IMR-90 (cell line): Measurements from ENCODE around the gene FRK. TPM values are rescaled to one million over a fixed set of nuclear protein-coding genes. Genes with fewer than 3 reads are reported as not detected.
"Not testable (repeated sequence)": the region's sequence is repeated elsewhere in the genome, so short reads cannot be mapped to it uniquely, and the experiment has no call there.

ENCODE experiments used
- ATAC-seq: fragments of 200-7000 bp; cut with Tn5 transposase; 2 replicates; pipeline ENCODE4 v1.9.1; 2020; ENCODE audit warnings: low read depth, mild to moderate bottlenecking, moderate library complexity
- BruUV-seq: library from RNA; stranded (reverse); fragments of 400-500 nt; replicated peaks from 2 replicates; lab custom pipeline; 2021; lab: Mats Ljungman, UMichigan
- CTCF ChIA-PET: fragments of 300-600 bp; formaldehyde crosslinking; extraction: SDS; loops from one replicate; lab custom pipeline; 2021; ENCODE audit warnings: antibody characterized with exemption; lab: Yijun Ruan, JAX
- POLR2A ChIA-PET: fragments of 300-600 bp; sonication (Branson Sonifier 250); formaldehyde crosslinking; loops from one replicate; lab custom pipeline; 2022; ENCODE audit warnings: antibody characterized with exemption; ENCODE audit not compliant: unreplicated experiment; lab: Charles Lee
- DNase-seq: peaks from one replicate; pipeline ENCODE4 v3.0.0; 2013
- H2AFZ ChIP-seq: replicated peaks from 2 replicates; pipeline ENCODE3; 2013; ENCODE audit warnings: low read length, mild to moderate bottlenecking; ENCODE audit not compliant: poor library complexity
- H2AK5ac ChIP-seq: 2 replicates; pipeline ENCODE4 v1.6.1; 2013; ENCODE audit warnings: low read depth, low read length, inconsistent platforms
- H2AK9ac ChIP-seq: replicated peaks from 2 replicates; pipeline ENCODE3; 2013; ENCODE audit warnings: mild to moderate bottlenecking, low read depth, low read length, moderate library complexity; ENCODE audit not compliant: poor library complexity
- H2BK120ac ChIP-seq: 2 replicates; pipeline ENCODE4 v1.6.1; 2013; ENCODE audit warnings: low read depth, low read length, inconsistent platforms
- H2BK15ac ChIP-seq: 3 replicates; pipeline ENCODE4 v1.6.1; 2013; ENCODE audit warnings: low read depth, low read length, inconsistent platforms
- H2BK20ac ChIP-seq: 2 replicates; pipeline ENCODE4 v1.6.1; 2013; ENCODE audit warnings: low read depth, mild to moderate bottlenecking, inconsistent platforms, low read length, moderate library complexity
- H2BK5ac ChIP-seq: 2 replicates; pipeline ENCODE4 v1.6.1; 2013; ENCODE audit warnings: mild to moderate bottlenecking, low read depth, low read length, inconsistent platforms; ENCODE audit not compliant: poor library complexity, severe bottlenecking
- H3K14ac ChIP-seq: replicated peaks from 2 replicates; pipeline ENCODE4 v1.6.1; 2013; ENCODE audit warnings: low read depth, low read length, inconsistent platforms
- H3K18ac ChIP-seq: 2 replicates; pipeline ENCODE4 v1.6.1; 2013; ENCODE audit warnings: low read depth, low read length, control low read depth
- H3K23ac ChIP-seq: 2 replicates; pipeline ENCODE4 v1.6.1; 2013; ENCODE audit warnings: low read depth, low read length, inconsistent platforms
- H3K27ac ChIP-seq: 2 replicates; pipeline ENCODE4 v1.5.1; 2013; ENCODE audit warnings: mild to moderate bottlenecking, control low read depth, low read length; ENCODE audit not compliant: insufficient read depth
- H3K27me3 ChIP-seq: 2 replicates; pipeline ENCODE4 v1.6.1; 2013; ENCODE audit warnings: low read length; ENCODE audit not compliant: control insufficient read depth, insufficient read depth
- H3K36me3 ChIP-seq: 2 replicates; pipeline ENCODE4 v1.6.1; 2013; ENCODE audit warnings: low read length, mixed read lengths; ENCODE audit not compliant: control insufficient read depth, insufficient read depth
- H3K4ac ChIP-seq: 2 replicates; pipeline ENCODE4 v1.6.1; 2013; ENCODE audit warnings: low read depth, low read length, inconsistent platforms
- H3K4me1 ChIP-seq: 2 replicates; pipeline ENCODE4 v1.6.1; 2013; ENCODE audit warnings: low read length, mixed read lengths; ENCODE audit not compliant: control insufficient read depth, insufficient read depth
- H3K4me2 ChIP-seq: 2 replicates; pipeline ENCODE4 v1.6.1; 2013; ENCODE audit warnings: low read depth, mild to moderate bottlenecking, control low read depth, low read length, moderate library complexity
- H3K4me3 ChIP-seq: 2 replicates; pipeline ENCODE4 v1.5.1; 2013; ENCODE audit warnings: low read depth, mild to moderate bottlenecking, control low read depth, low read length, moderate library complexity; ENCODE audit not compliant: insufficient read depth
- H3K56ac ChIP-seq: 2 replicates; pipeline ENCODE4 v1.6.1; 2013; ENCODE audit warnings: low read length, inconsistent platforms; ENCODE audit not compliant: insufficient read depth; ENCODE audit errors: extremely low read depth
- H3K79me1 ChIP-seq, 2 experiments: 2 replicates each; pipeline ENCODE4 v1.6.1; 2013; ENCODE audit warnings: low read length in 2 of 2, inconsistent platforms in 1 of 2, low read depth in 1 of 2
- H3K9ac ChIP-seq: 2 replicates; pipeline ENCODE4 v1.6.1; 2013; ENCODE audit warnings: low read depth, low read length, control low read depth
- H3K9me1 ChIP-seq: 2 replicates; pipeline ENCODE4 v1.6.1; 2013; ENCODE audit warnings: low read length, inconsistent platforms; ENCODE audit not compliant: insufficient read depth
- H3K9me3 ChIP-seq: 2 replicates; pipeline ENCODE4 v1.6.1; 2013; ENCODE audit warnings: low read length; ENCODE audit not compliant: control insufficient read depth, insufficient read depth
- H4K20me1 ChIP-seq: 2 replicates; pipeline ENCODE4 v1.6.1; 2013; ENCODE audit warnings: low read length, inconsistent platforms; ENCODE audit not compliant: insufficient read depth
- H4K5ac ChIP-seq: 2 replicates; pipeline ENCODE4 v1.6.1; 2013; ENCODE audit warnings: mild to moderate bottlenecking, low read depth, low read length, control low read depth
- H4K8ac ChIP-seq, 2 experiments: 2 replicates each; pipeline ENCODE4 v1.6.1; 2013; ENCODE audit warnings: low read depth in 2 of 2, low read length in 2 of 2, control low read depth in 1 of 2, inconsistent platforms in 1 of 2
- H4K91ac ChIP-seq: 2 replicates; pipeline ENCODE4 v1.6.1; 2013; ENCODE audit warnings: low read depth, low read length, inconsistent platforms; ENCODE audit not compliant: insufficient read depth
- MAFK ChIP-seq: IDR thresholded peaks from 2 replicates; pipeline ENCODE4 v1.6.1; 2012; ENCODE audit warnings: low read depth, low read length, improper control_type of control experiment
- WGBS, 2 experiments: methylation state at CpG; one replicate each; pipeline versions ENCODE4 v1.1.5 to v1.1.7; 2013; ENCODE audit warnings: missing lambda C conversion rate in 2 of 2; ENCODE audit not compliant: insufficient read length in 1 of 2; ENCODE audit errors: extremely low coverage in 2 of 2; 5-methylcytosine and 5-hydroxymethylcytosine counted together
- dilution Hi-C: fragments of 300-500 bp; cut with HindIII; formaldehyde crosslinking; loops from one replicate; pipeline ENCODE4 v1.14.3; 2018; ENCODE audit warnings: low sequenced_read_pairs; ENCODE audit not compliant: unreplicated experiment
- in situ Hi-C: fragments of 300-500 bp; cut with MboI; formaldehyde crosslinking; loops from 3 replicates; pipeline ENCODE4 v1.14.3; 2019; ENCODE audit warnings: low sequenced_read_pairs, inconsistent platforms, mixed read lengths
- intact Hi-C: fragments of 100-400 bp; cut with micrococcal nuclease; formaldehyde crosslinking; loops from 2 replicates; pipeline ENCODE4 v1.10.0; 2022
- polyA plus RNA-seq, 3 experiments: library from polyadenylated mRNA; depleted of rRNA; stranded (reverse); fragments of >200 nt; gene quantifications; 2 replicates each; pipeline ENCODE4 v1.2.3, GENCODE V29; 2012; ENCODE audit warnings: low replicate concordance in 1 of 3
- total RNA-seq: library from RNA; depleted of rRNA; stranded (reverse); fragments of >200 nt; gene quantifications from 2 replicates; pipeline ENCODE4 v1.2.3, GENCODE V29; 2012

The FRK gene
- total and polyA plus RNA-seq, 2 of the 4 experiments (the other 2 are of a cell fraction) = under 0.01 to 0.02 TPM

GRCh38 chr6:116096048-116096759, 35.5 kb upstream of the FRK start:
- in situ Hi-C loops (loop anchor here (5.0 kb wide), 1 partner anchor 84 kb away; no protein-coding TSS in a partner anchor), intact Hi-C loops (loop anchor here (2.0 to 10.0 kb wide), 3 partner anchors 199 to 1351 kb away; no protein-coding TSS in a partner anchor)
- H2AK9ac ChIP-seq, H4K91ac ChIP-seq, H4K20me1 ChIP-seq, H4K5ac ChIP-seq, H4K8ac ChIP-seq, H3K4me2 ChIP-seq, H3K9ac ChIP-seq, H3K27me3 ChIP-seq, H3K9me1 ChIP-seq, H3K79me1 ChIP-seq, H2BK5ac ChIP-seq, H3K56ac ChIP-seq, dilution Hi-C loops, H2BK20ac ChIP-seq, H3K4me3 ChIP-seq, H3K9me3 ChIP-seq, ATAC-seq, H3K18ac ChIP-seq, H2AK5ac ChIP-seq, H3K4me1 ChIP-seq, H3K36me3 ChIP-seq, H3K27ac ChIP-seq, H3K14ac ChIP-seq, H3K4ac ChIP-seq, POLR2A ChIA-PET, H2BK120ac ChIP-seq, H2AFZ ChIP-seq, BruUV-seq, H3K23ac ChIP-seq, H2BK15ac ChIP-seq, DNase-seq: not testable (repeated sequence)
- WGBS, 2 experiments = no CpG with 5 or more reads among the region's 9 CpGs
- CTCF ChIA-PET = interaction anchor here (0.6 to 1.8 kb wide), 3 partner anchors 11 to 84 kb away, joined by 3 to 13 read pairs (median 3); no protein-coding TSS in a partner anchor
- TF ChIP-seq MAFK = 0 out of 2 replicates have a peak, but pooled peaks have one; percentile 6
